ENCODE measurements around the gene FCN1. TPM values are rescaled to one million over a fixed set of nuclear protein-coding genes. Genes with fewer than 3 reads are reported as not detected.

Gene FCN1
- total RNA-seq, 2 donors from 2014 or later: 0.63 to 2.1 TPM

GRCh38 chr9:134949681-134950385 lies 32.1 kb upstream of the FCN1 start:
- Histone ChIP-seq H3K27me3 (no peaks in the 10 kb centered on the region), H3K36me3 (no peaks in the 10 kb centered on the region), H3K4me3 (no peak overlapping the region), H3K4me1 (peaks cover 0 to 5% of the 10 kb centered on the region in 2 donors), H3K27ac (no peak overlapping the region), H3K9me3 (no peaks in the 10 kb centered on the region)
- TF ChIP-seq, protein P1, sequence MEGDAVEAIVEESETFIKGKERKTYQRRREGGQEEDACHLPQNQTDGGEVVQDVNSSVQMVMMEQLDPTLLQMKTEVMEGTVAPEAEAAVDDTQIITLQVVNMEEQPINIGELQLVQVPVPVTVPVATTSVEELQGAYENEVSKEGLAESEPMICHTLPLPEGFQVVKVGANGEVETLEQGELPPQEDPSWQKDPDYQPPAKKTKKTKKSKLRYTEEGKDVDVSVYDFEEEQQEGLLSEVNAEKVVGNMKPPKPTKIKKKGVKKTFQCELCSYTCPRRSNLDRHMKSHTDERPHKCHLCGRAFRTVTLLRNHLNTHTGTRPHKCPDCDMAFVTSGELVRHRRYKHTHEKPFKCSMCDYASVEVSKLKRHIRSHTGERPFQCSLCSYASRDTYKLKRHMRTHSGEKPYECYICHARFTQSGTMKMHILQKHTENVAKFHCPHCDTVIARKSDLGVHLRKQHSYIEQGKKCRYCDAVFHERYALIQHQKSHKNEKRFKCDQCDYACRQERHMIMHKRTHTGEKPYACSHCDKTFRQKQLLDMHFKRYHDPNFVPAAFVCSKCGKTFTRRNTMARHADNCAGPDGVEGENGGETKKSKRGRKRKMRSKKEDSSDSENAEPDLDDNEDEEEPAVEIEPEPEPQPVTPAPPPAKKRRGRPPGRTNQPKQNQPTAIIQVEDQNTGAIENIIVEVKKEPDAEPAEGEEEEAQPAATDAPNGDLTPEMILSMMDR (IDR thresholded peaks at IDR 0.05): no peak
- DNase-seq (ENCODE audit: low spot score): no peak

DNA sequence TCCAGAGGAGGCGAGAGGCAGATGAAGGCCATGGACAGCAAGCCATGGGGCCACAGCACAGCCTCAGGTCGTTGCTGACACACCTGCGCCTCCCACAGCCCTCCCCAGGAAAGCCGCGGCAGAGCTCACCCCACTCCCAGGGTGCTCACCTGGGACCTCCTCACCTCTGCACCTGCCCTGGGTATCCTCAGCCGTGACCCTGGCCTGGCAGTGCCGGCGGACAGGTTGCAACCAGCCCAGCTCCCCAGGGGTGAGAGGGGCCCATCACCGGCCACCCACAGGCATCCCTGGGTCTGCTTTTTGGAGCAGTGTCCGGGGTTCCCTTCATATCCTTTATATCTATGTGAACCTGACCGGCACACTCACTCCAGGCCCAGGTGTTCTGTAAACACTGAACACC lies 30.4 kb upstream of the FCN1 start:
- H3K4me1 ChIP-seq: peaks cover 0 to 20% of the 10 kb centered on the region in 2 donors
- no peaks in the 10 kb centered on the region for H3K27me3 ChIP-seq
- no peak overlapping the region for H3K27ac ChIP-seq
- TF ChIP-seq, protein P1 (IDR thresholded peaks at IDR 0.05): no peak
- H3K4me3 ChIP-seq: no peak overlapping the region
- H3K36me3 ChIP-seq: no peaks in the 10 kb centered on the region
- no peaks in the 10 kb centered on the region for H3K9me3 ChIP-seq
- DNase-seq (ENCODE audit: low spot score): no peak

GRCh38 chr9:134947265-134947955 lies 29.7 kb upstream of the FCN1 start:
- peaks cover 0 to 27% of the 10 kb centered on the region in 2 donors for H3K4me1 ChIP-seq
- no peak overlapping the region for H3K4me3 ChIP-seq
- no peak overlapping the region for H3K27ac ChIP-seq
- no peaks in the 10 kb centered on the region for H3K9me3 ChIP-seq
- H3K36me3 ChIP-seq: no peaks in the 10 kb centered on the region
- no peaks in the 10 kb centered on the region for H3K27me3 ChIP-seq
- no peak for DNase-seq (ENCODE audit: low spot score)
- TF ChIP-seq, protein P1 (IDR thresholded peaks at IDR 0.05): no peak

DNA sequence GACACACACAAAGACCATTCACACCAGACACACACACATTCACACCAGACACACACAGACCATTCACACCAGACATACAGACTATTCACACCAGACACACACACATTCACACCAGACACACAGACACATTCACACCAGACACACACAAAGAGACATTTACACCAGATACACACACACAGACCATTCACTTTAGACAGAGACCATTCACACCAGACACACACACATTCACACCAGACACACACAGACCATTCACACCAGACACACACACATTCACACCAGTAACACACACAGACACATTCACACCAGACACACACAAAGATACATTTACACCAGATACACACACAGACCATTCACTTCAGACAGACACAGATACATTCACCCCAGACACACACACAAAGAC lies 29.0 kb upstream of the FCN1 start:
- Histone ChIP-seq H3K27me3 (no peaks in the 10 kb centered on the region), H3K9me3 (no peaks in the 10 kb centered on the region), H3K27ac (no peak overlapping the region), H3K36me3 (no peaks in the 10 kb centered on the region), H3K4me1 (peaks cover 0 to 33% of the 10 kb centered on the region in 2 donors), H3K4me3 (no peak overlapping the region)
- TF ChIP-seq, protein P1 (IDR thresholded peaks at IDR 0.05): no peak
- DNase-seq (ENCODE audit: low spot score): no peak

DNA sequence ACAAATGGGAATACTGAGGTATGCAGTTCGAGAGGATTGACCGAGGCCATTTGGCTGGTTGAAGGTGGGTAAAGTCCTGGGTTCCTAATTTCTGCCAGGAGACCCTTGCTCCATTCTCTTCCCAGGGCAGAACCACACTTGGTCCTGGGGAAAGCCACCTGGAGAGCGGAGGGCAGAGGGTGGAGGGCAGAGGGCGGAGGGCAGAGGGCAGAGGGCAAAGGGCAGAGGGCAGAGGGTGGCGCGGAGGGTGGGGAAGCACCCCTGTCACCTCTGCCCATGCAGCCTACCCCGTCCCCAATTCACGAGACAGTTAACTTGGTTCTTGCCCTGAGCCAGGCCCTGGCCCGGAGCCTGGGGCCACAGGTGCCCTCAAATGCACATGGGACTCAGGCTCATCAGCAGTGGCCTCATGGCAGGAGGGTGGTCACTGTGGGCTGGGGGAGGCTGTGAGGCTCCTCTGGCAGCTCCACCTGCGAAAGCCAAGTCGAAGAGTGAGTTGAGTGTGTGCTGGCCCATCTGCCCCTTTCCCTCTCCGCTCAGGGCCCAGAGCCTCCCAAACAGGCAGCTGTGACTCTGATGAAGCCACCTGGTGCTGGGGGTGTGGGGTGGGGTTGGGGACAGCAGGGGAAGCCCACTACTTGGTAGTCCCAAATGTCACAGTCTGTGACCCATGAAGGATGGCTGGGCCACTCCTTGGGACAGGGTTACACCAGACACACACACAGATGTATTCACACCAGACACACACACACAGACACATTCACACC lies 28.0 kb upstream of the FCN1 start:
- Histone ChIP-seq H3K9me3 (no peaks in the 10 kb centered on the region), H3K4me3 (no peak overlapping the region), H3K4me1 (peaks cover 0 to 33% of the 10 kb centered on the region in 2 donors), H3K27ac (no peak overlapping the region), H3K27me3 (no peaks in the 10 kb centered on the region), H3K36me3 (no peaks in the 10 kb centered on the region)
- TF ChIP-seq, protein P1 (IDR thresholded peaks at IDR 0.05): no peak
- no peak for DNase-seq (ENCODE audit: low spot score)
